ENCODE results near the gene OCA2.
"Not testable (repeated sequence)": the region's sequence is repeated elsewhere in the genome, so short reads cannot be mapped to it uniquely, and the experiment has no call there.

The OCA2 gene

DNA sequence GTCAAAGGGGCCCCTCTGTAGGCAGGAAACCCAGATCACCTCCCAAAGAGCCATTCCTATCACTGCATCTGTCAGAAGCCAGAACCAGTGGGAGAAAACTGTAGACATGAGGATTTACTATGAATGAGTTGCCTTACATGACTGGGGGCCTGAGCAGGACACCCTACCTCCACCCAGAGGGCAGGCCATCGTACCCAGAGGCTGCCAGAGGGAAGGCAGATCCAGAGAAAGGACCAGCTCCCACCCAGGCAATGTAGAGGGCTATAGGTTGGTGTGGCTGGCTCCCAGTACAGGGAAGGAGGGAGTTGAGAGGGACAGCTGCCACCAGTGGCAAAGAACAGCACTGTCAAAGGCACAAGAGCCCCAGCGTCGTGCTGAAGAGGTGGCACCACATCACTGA is 233.2 kb downstream of the OCA2 start:
- no peak for FAIRE-seq

DNA sequence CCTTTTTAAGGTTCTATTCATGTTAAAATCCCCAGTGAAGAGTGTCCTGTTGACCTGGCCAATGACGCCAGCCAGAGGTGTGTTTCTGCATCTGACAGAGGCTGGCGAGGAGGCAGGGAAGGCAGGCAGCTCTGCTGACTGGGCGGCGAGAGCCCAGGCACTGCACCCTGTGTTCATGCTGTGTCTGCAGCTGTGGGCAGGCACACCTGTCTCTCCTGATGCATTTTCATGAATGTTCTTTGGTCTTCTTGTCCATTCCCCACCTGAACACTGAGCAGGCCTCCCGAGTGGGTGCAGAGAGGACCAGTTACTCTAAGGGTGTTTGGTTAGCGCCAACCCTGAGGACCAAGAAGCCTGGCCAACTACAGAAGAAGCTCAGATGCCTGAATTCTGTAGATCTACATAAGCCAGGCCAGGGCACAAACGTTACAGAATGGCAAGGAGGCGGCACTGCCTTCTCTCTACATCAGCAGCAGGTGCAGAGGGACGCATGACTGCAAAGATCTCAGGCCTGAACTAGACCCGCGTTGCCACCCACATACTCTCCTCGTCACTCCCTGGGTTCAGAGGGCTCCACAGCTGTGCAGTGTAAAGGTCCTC is 233.7 kb downstream of the OCA2 start:
- no peak for FAIRE-seq

DNA sequence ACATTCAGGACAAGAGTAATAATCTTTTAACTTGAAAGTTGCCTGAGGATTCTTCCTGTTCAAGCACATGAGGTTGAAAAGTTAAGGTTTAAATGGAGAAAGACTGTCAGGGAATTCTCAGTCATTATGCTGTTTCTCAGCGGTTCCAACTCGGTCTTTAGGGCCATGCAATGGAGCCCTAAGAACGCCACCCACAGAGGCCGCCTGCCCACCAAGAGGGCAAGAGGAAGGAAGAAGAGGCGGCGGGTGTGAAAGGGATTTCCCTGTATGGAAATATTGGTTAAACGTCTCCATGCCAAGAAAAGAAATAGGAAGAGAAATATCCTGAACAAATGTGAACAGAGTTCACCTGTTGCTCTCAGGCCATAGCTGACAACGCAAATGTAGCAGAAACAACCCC is 234.4 kb downstream of the OCA2 start:
- no peak for FAIRE-seq

DNA sequence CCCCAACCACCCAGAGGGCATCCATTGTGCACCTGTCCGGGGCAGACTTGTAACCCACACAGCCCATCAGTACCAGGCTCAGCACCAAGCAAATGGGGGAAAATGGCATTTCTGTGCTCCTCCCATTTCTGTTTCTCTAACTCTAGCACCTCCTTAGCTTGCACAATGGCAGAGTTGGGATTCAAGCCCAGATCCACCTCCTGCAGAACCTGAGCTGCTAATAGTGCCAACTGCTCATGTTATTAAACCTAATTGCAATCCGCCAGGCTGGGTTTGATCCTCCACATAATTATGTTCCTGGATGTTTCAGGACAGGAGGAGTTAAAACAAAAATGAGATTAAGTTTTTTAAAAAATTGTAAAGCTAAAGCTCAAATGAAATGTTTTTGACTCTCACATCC is 235.0 kb downstream of the OCA2 start:
- no peak for FAIRE-seq

DNA sequence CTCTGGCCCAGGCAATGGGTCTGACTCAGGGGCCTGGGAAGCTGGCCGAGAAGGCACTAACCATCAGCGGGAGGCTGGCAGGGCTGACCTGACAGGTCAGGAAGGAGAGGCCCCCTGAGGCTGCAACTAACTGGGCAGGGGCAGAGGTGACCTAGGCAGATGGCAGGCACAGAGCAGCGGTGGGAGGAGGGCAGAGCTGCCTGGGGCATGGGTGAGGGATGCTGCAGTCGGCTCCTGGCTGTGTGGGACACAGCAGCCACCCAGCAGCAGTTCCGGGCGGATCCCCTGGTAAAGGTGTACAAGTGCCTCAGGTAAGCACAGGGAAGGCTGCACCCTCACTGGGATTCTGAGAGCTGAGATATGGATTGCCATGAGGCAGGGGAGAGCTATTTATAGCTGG is 236.1 kb downstream of the OCA2 start:
- no peak for FAIRE-seq

DNA sequence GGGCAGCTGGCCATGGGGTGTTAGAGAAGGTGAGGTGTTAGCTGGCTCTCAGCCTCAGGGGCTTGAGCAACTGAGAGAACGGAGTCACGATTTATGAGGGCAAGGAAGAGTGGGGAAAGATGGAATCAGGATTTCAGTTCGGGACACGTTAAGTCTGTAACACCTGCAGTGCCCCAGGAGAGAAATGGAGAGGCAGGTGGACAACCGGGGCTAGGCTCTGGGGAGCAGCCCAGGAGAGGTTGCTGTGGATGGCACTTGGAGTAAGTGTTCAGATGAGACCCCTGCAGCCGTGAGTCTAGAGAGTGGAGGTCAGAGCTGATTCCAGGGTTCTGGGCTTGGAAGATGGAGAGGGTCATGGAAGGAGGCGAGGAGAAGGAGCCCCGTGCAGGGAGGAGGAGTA is 237.9 kb downstream of the OCA2 start:
- FAIRE-seq, result no peak

DNA sequence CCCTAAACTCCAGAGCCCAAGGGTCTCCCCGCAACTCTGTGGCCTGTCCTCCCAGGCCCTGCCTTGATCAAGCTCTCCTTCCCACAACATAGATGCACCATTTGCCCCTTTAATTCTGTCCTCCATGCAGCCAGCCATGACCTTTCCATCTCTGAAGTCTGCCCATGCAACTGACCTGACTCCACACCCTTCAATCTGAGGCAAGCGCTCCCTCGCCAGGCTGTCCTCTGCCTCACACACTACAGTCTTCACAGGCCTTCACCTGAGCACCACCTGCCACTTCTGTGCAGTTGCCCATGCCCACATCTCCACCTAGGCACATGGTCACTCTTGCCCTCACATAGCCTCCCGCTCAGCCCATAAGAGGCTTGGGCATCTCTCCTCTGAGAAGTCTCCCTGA is 244.0 kb downstream of the OCA2 start:
- FAIRE-seq, result no peak

- FAIRE-seq, result no peak
Observed at GRCh38 chr15:27854601-27855000, 244.5 kb downstream of the OCA2 start.

DNA sequence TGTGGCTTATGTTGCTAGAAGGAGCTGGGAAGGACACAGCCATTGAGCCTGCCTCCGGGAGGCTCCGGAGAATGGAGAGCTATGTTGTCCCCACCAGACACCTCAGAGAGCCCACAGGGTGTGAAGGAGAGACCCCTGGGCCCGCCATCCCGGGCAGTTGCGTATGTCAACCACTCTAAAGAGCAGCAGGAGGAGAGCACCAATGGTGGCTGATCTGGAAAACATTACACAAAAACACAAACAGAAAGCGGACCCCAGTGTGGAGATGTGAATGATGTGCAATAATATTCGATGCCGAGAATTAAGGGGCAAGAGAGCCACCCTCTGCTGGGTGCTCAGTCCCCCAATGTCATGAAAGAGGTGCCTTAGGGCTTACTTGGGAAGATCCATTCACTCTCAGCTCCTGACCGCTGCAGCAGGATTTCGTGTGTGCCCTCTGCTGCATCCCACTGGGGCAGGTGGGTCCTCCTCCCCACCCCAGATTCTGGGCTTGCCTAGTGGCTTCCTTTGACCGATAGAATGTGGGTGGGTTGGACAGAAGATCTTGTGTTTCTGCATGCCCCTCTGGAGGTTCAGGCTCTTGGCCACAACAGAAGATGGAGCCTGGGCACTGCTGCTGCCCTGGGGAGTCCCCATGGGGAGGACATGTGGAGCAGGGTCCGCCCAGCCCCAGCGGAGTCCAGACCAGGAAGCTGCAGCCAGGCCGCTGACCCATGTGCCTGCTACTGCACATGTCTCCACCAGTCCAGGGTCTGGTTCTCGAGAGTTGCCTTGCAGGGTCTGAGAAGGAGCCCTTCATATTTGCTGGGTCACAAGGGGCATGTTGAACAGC is 245.3 kb downstream of the OCA2 start:
- FAIRE-seq, result no peak

DNA sequence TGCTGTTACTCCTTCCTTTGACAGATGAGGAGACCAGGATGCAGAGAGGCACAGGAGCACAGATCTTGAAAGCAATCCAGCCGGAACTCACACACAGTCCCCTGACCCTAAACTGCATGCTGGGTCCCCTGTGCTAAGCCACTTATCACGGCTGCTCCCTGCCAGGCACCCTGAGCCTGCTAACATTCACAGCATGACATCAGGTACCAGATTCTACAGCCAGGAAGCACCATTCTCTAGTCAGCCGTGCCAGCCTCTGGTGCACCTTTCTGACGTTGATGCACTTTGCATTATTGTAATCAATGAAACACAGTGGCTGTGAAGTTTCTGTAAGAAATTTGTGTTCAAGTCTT is 247.3 kb downstream of the OCA2 start:
- no peak for FAIRE-seq

DNA sequence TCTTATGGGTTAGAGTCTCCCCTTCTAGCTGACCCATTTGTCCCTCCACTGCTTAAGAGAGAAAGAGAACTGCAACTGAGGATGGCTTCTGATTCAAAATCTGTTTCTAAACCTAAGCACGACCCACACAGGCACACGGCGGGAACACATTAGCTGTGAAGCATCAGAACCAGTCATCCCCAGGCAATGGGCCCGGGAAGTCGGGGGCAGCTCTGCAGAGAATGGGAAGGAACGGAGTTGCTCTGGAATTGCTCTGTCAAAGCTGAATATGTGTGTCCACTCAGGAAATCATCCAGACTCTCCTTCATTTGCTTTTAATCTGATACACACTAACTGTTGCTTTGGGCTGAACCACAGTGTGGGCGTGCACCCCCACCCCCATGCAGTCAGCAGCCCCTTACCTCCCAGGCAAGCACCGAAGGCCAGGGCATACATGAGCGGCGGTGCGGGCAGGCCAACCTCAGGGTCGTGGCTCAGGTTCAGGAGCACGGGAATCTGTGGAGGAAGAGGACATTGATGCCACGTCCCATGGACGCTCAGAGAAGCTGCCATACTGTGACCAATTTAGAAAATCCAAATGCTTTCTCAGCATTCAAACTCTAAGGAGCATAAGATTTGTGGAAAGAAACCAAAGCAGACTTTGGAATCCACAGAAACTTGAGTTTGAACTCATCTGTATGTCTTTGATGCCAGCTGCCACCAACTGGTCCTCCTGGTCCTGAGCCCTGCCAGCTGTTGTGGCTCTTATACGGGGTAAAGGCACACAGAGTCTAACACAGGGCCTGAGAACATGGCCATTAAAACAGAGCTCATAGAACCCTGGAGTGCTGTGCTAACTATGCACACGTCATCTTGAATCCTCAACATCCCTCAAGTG is 247.9 kb downstream of the OCA2 start:
- no peak for FAIRE-seq

DNA sequence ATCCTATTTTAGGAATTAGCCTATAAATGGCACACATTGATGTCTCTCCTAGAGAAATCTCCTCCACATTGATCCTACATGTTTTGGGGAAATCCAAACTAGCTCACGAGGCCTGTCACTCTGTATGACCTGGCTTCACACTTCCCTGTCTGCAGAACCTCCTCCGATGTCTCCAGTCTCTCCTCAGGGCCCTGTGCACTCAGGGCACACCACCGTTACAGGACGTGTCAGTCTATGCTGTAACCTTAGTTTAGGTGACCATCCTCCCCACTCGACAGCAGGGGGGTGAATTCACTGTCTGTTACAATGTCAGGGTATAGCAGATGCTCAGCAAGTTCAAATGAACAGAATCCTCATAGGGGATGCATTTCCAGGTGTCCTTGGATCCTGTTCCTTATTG is 249.1 kb downstream of the OCA2 start:
- FAIRE-seq, result no peak

- not testable (repeated sequence) for FAIRE-seq
Observed at GRCh38 chr15:27848936-27849335, 250.2 kb downstream of the OCA2 start.

GRCh38 chr15:27847775-27848710 is 251.1 kb downstream of the OCA2 start:
- FAIRE-seq, result no peak

GRCh38 chr15:27846722-27847395 is 252.3 kb downstream of the OCA2 start:
- no peak for FAIRE-seq

DNA sequence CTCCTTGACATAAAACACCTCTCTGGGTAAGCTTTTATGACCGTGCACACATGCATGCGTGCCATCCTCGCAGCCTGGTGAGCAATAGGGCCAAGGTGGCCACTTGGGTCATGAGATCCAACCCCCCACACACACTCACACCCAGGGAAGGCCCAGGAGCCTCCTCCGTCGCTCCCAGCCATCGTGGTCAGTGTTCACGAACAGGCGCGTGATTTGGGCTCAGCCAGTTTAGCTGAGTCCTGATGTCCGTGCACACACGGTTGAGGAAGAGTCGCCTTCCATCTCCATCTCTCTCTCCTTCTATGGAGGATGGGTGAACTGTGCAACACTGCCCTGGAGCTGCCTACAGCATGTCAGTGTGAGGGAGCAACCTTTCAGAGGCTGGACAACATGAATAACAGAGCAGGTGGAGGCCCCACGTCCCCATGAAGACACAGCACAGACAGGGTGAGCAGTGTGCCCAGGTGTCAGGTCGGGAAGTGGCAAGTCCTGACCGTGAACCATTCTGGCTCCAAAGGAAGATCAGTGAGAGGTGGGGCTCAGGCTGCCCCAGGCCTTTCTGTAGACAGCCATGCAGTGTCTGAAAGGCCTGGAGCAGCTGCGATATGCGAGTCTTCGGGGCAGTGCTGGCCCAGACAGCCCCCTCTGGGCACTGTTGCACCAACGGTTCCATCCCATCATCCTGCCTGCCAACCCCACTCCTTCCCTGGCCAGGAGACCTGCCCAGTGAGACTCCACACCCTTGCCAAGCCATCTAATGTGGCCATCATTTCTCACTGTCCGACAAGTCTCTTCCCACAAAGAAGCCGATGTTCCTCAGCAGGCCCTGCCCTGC is 253.4 kb downstream of the OCA2 start:
- FAIRE-seq, result no peak

DNA sequence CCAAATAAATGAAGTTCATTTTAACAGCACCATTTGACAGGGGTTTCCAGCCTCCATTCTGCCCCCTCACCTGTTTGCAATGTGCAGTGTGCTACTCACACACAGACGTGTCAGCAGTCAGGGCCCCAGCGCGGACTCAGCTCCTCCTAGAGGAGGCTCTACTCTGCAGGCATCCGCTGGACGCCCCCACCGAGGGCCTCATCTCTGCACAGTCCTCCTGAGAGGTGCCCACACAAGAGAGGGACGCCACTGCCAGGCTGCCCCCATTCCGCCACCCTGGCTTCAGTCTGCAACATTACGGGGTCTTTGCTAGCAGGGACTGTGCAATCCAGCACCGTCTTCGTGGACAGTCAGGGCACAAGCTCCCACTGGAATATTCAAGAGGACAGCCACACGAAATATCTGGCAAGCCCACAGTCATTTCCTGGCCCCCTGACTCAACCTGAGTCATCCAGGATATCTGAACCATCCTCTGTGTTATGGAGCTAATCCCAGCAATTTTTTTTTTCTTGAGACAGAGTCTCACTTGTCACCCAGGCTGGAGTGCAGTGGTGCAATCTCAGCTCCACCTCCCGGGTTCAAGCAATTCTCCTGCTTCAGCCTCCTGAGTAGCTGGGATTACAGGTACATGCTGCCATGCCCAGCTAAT is 255.0 kb downstream of the OCA2 start:
- no peak for FAIRE-seq

DNA sequence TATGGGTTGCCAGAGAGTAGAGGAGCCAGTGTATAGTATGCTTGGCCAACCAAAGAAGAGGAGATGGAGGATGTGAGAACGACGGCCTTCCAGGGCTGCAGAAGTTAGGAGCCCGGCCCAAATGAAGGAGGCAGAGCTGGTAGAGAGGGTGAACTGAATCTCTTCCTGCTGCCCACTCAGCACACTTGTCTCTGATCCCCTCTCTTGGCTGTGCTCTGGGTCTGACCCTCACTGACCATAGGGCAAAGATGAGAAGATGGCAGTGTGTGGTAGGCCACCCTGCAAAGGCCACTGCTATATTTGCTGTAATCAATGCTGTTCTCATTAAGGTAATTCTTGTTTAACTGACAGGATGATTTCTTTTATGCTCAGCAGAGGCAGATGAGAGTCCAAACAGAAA is 256.0 kb downstream of the OCA2 start:
- FAIRE-seq, result no peak

- FAIRE-seq, result no peak
Observed at GRCh38 chr15:27842526-27842925, 256.6 kb downstream of the OCA2 start.

DNA sequence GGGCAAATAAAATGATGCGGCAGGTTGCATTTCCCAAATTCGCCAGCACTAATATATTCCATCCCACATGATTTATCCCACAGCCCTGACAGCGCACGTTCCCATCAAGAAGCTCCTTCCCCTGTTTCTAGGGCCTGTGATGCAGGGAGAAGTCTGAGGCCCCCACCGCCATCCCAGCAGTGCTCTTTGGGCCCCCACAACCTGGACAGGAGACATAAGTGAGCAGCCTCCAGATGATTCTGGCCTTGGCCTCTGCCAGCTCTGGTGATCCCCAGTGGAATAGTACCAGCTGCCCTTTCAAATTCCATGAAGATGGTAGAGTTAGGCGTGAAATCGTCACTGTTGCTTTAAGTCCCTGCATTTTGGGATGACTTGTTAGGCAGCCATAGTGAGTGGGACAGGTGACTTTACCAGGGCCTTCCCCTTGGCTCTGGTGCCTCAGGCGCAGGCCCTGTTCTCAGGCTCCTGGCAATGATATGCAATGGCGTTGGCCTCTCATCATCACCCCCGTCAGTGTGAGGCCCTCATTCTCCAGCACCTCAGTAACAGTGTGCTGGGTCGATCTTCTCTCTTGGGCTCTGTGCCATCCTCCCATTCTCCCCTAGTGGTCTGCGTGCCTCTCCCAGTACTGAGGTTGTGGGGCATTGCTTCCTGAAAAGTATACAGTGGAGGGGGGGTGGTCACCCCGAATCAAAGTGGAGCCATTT is 263.7 kb downstream of the OCA2 start:
- FAIRE-seq, result no peak

All from islet of Langerhans (tissue), 1 donor.